Adrenal gland (tissue), 5 donors: ENCODE results near the gene CDK4.

Experiments used
- POLR2A ChIP-seq, 2 donors: fragments of 450-650 bp; IDR thresholded peaks; one replicate each; pipeline ENCODE4 v1.6.1; 2017; ENCODE audit warnings: antibody characterized with exemption in 2 of 2, mild to moderate bottlenecking in 2 of 2, moderate library complexity in 1 of 2
- TF ChIP-seq, protein P1 (sequence below), 6 experiments: fragments of 450-650 bp in 4 of 6; fragments of 200-600 bp in 2 of 6; sonication (generic) in 1 of 6; IDR thresholded peaks; 1 replicate in 5 of 6; 2 replicates in 1 of 6; pipeline versions ENCODE4 v1.5.1 to v1.8.0; 2016 to 2021; ENCODE audit warnings: antibody characterized with exemption in 6 of 6, mild to moderate bottlenecking in 2 of 6, moderate library complexity in 1 of 6
- donor health status: DM: no; HTN: no; CAD: no.

DNA sequence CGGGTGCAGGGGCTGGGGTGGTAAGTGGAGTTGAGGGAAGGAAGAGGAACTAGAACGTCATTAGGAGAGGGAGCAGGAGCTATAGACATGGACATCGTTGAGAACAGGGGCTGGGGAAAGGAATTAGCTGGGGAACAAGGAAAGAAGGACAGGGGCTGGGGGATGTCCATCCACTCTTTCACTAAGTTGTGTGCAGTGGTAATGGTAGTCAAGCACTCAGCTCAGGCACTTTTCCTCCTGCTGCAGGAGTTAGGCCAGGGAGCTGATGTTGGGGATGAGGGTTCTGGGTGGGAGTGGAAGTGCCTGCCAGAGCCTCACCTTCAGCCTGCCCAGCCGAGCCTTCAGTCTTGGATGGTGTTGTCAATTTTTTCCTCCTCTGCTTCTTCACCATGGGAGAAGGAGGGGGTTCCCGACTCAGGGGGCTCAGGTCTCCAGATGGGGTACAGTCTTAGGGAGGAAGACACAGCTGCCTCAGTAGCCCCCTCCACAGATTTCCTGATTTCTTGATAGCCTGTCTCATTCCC is 22.7 kb downstream of the CDK4 start:
- TF ChIP-seq, protein P1, sequence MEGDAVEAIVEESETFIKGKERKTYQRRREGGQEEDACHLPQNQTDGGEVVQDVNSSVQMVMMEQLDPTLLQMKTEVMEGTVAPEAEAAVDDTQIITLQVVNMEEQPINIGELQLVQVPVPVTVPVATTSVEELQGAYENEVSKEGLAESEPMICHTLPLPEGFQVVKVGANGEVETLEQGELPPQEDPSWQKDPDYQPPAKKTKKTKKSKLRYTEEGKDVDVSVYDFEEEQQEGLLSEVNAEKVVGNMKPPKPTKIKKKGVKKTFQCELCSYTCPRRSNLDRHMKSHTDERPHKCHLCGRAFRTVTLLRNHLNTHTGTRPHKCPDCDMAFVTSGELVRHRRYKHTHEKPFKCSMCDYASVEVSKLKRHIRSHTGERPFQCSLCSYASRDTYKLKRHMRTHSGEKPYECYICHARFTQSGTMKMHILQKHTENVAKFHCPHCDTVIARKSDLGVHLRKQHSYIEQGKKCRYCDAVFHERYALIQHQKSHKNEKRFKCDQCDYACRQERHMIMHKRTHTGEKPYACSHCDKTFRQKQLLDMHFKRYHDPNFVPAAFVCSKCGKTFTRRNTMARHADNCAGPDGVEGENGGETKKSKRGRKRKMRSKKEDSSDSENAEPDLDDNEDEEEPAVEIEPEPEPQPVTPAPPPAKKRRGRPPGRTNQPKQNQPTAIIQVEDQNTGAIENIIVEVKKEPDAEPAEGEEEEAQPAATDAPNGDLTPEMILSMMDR (IDR thresholded peaks at IDR 0.05) = no peak
- no peak for TF ChIP-seq POLR2A (IDR thresholded peaks at IDR 0.05)
